GM23338 (cell line): Measurements from ENCODE around the gene KIAA1328. TPM values are rescaled to one million over a fixed set of nuclear protein-coding genes. Genes with fewer than 3 reads are reported as not detected.

ENCODE experiments used
- ATAC-seq: fragments of 200-7000 bp; cut with Tn5 transposase; 3 replicates; pipeline ENCODE4 v1.9.1; 2020
- DNase-seq: peaks from one replicate; pipeline ENCODE4 v3.0.0-alpha.2; 2015; ENCODE audit warnings: low spot score
- H2AFZ ChIP-seq: fragments of 200-600 bp; sonication (generic); 2 replicates; pipeline ENCODE4 v1.8.0; 2016; ENCODE audit warnings: antibody characterized with exemption, mild to moderate bottlenecking, moderate library complexity
- H3F3A ChIP-seq: fragments of 200-600 bp; sonication (generic); replicated peaks from 2 replicates; pipeline ENCODE4 v1.8.0; 2017; ENCODE audit warnings: antibody characterized with exemption, mixed run types, low read depth
- H3K27ac ChIP-seq: fragments of 200-600 bp; sonication (generic); 2 replicates; pipeline ENCODE4 v1.6.1; 2016; ENCODE audit warnings: low read depth
- H3K27me3 ChIP-seq: fragments of 200-600 bp; sonication (generic); 2 replicates; pipeline ENCODE4 v1.8.0; 2016; ENCODE audit warnings: mild to moderate bottlenecking, mixed run types, moderate library complexity; ENCODE audit not compliant: insufficient read depth
- H3K36me3 ChIP-seq: fragments of 200-600 bp; sonication (generic); 2 replicates; pipeline ENCODE4 v1.8.0; 2016; ENCODE audit warnings: mild to moderate bottlenecking; ENCODE audit not compliant: insufficient read depth
- H3K4me1 ChIP-seq: fragments of 200-600 bp; sonication (generic); 2 replicates; pipeline ENCODE4 v1.8.0; 2016; ENCODE audit warnings: mild to moderate bottlenecking, moderate library complexity; ENCODE audit not compliant: insufficient read depth
- H3K4me2 ChIP-seq: fragments of 200-600 bp; sonication (generic); 2 replicates; pipeline ENCODE4 v1.7.1; 2017; ENCODE audit warnings: mixed run types
- H3K4me3 ChIP-seq: fragments of 200-600 bp; sonication (generic); 2 replicates; pipeline ENCODE4 v1.6.1; 2016; ENCODE audit warnings: mixed run types
- H3K79me2 ChIP-seq: fragments of 200-600 bp; sonication (generic); replicated peaks from 2 replicates; pipeline ENCODE4 v1.8.0; 2017; ENCODE audit warnings: mild to moderate bottlenecking; ENCODE audit not compliant: insufficient read depth
- H3K9me2 ChIP-seq: fragments of 200-600 bp; sonication (generic); 2 replicates; pipeline ENCODE4 v1.8.0; 2017; ENCODE audit not compliant: insufficient read depth
- H4K20me1 ChIP-seq: fragments of 200-600 bp; sonication (generic); replicated peaks from 2 replicates; pipeline ENCODE4 v1.8.0; 2017; ENCODE audit warnings: mild to moderate bottlenecking; ENCODE audit not compliant: insufficient read depth
- H3K27ac Mint-ChIP-seq: 2 replicates; pipeline ENCODE4 v1.8.0; 2020; ENCODE audit warnings: inconsistent platforms, mild to moderate bottlenecking, moderate library complexity, mixed read lengths
- H3K27me3 Mint-ChIP-seq: 3 replicates; pipeline ENCODE4 v1.8.0; 2022; ENCODE audit warnings: low read depth, mild to moderate bottlenecking, moderate library complexity, mixed read lengths, inconsistent platforms; ENCODE audit not compliant: insufficient read depth, poor library complexity
- H3K36me3 Mint-ChIP-seq: 3 replicates; pipeline ENCODE4 v1.8.0; 2021; ENCODE audit warnings: low read depth, mild to moderate bottlenecking, inconsistent platforms, moderate library complexity, mixed read lengths
- H3K4me1 Mint-ChIP-seq: 3 replicates; pipeline ENCODE4 v1.8.0; 2020; ENCODE audit warnings: mild to moderate bottlenecking, inconsistent platforms, mixed read lengths
- H3K4me3 Mint-ChIP-seq: 3 replicates; pipeline ENCODE4 v1.8.0; 2021; ENCODE audit warnings: moderate library complexity, mild to moderate bottlenecking, inconsistent platforms, mixed read lengths
- H3K9me3 Mint-ChIP-seq: 3 replicates; pipeline ENCODE4 v1.8.0; 2020; ENCODE audit warnings: moderate library complexity, mild to moderate bottlenecking, inconsistent platforms, mixed read lengths
- CREB1 ChIP-seq: fragments of 250-450 bp; sonication (Bioruptor Pico); IDR thresholded peaks from 2 replicates; pipeline ENCODE4 v1.5.0; 2020; ENCODE audit warnings: low read depth, mild to moderate bottlenecking, moderate library complexity
- CTCF ChIP-seq, 2 experiments: fragments of 200-600 bp in 1 of 2; sonication (generic) in 1 of 2; conservative IDR thresholded peaks; 2 replicates each; pipeline versions ENCODE4 v1.5.1 to v1.6.1; 2016 to 2017; ENCODE audit warnings: antibody characterized with exemption in 2 of 2, low read depth in 2 of 2, mild to moderate bottlenecking in 2 of 2, moderate library complexity in 1 of 2
- ETS1 ChIP-seq: IDR thresholded peaks from 2 replicates; pipeline ENCODE4 v1.6.1; 2016; ENCODE audit warnings: antibody characterized with exemption
- EZH2phosphoT487 ChIP-seq: fragments of 200-600 bp; sonication (generic); IDR thresholded peaks from one replicate; pipeline ENCODE4 v1.8.1; 2018; ENCODE audit warnings: antibody characterized with exemption; ENCODE audit not compliant: unreplicated experiment
- STAT1 ChIP-seq: IDR thresholded peaks from one replicate; pipeline ENCODE4 v1.6.1; 2016; ENCODE audit warnings: antibody characterized with exemption; ENCODE audit not compliant: unreplicated experiment
- ZNF114 ChIP-seq: fragments of 250-450 bp; sonication (Bioruptor Pico); IDR thresholded peaks from 2 replicates; pipeline ENCODE4 v1.5.0; 2020; ENCODE audit warnings: mild to moderate bottlenecking, moderate library complexity
- ZNF331 ChIP-seq: fragments of 250-450 bp; sonication (Bioruptor Pico); IDR thresholded peaks from 2 replicates; pipeline ENCODE4 v1.5.0; 2020; ENCODE audit warnings: low read depth, mild to moderate bottlenecking, moderate library complexity
- ZNF462 ChIP-seq: fragments of 250-450 bp; sonication (Bioruptor Pico); IDR thresholded peaks from 2 replicates; pipeline ENCODE4 v1.5.0; 2020; ENCODE audit warnings: mild to moderate bottlenecking, moderate library complexity
- polyA plus RNA-seq: library from polyadenylated mRNA; unstranded; fragments of >200 nt; fragmentation: Nextera tagmentation; extraction: Ambion mirVana; gene quantifications from 2 replicates; pipeline ENCODE4 v1.2.1, GENCODE V29; 2016
- total RNA-seq: library from RNA; depleted of rRNA; stranded (reverse); fragments of >200 nt; shearing (Covaris generic); gene quantifications from 2 replicates; pipeline ENCODE4 v1.2.3, GENCODE V29; 2014

KIAA1328 gene
- total and polyA plus RNA-seq, 2 experiments from 2014 or later, result 5.2 to 8.4 TPM

GRCh38 chr18:37242091-37242490 lies 413.2 kb downstream of the KIAA1328 start (continued):
- TF ChIP-seq ZNF462 (CRISPR knock-in tag), result no peak
- no peak for TF ChIP-seq STAT1

GRCh38 chr18:37242826-37243560 lies 414.1 kb downstream of the KIAA1328 start:
- H3K9me3 Mint-ChIP-seq, result no peaks in the 10 kb centered on the region
- H3K27me3 ChIP-seq, result peaks cover 33% of the 10 kb centered on the region
- no peak overlapping the region for H3K27ac ChIP-seq
- no peaks in the 10 kb centered on the region for H3K9me2 ChIP-seq
- H3K36me3 ChIP-seq, result no peaks in the 10 kb centered on the region
- H2AFZ ChIP-seq, result no peak overlapping the region
- no peaks in the 10 kb centered on the region for H3F3A ChIP-seq
- H3K27me3 Mint-ChIP-seq, result peaks cover 18% of the 10 kb centered on the region
- no peak overlapping the region for H3K27ac Mint-ChIP-seq
- H3K4me2 ChIP-seq, result peak overlapping the region; percentile 56; the same call in 1 of the 2 replicates
- peak overlapping the region; percentile 24; the same call in 1 of the 2 replicates for H3K4me3 ChIP-seq
- no peak for ATAC-seq
- no peaks in the 10 kb centered on the region for H3K4me1 ChIP-seq
- H3K4me3 Mint-ChIP-seq, result no peak overlapping the region
- H4K20me1 ChIP-seq, result peaks cover 18% of the 10 kb centered on the region; the same call in 1 of the 2 replicates
- H3K4me1 Mint-ChIP-seq, result peaks cover 18% of the 10 kb centered on the region
- DNase-seq, result no peak
- no peaks in the 10 kb centered on the region for H3K79me2 ChIP-seq
- H3K36me3 Mint-ChIP-seq, result no peaks in the 10 kb centered on the region
- TF ChIP-seq ZNF331 (CRISPR knock-in tag), result no peak
- no peak for TF ChIP-seq ZNF114 (CRISPR knock-in tag)
- no peak for TF ChIP-seq CREB1 (CRISPR knock-in tag)
- TF ChIP-seq ETS1, result no peak
- TF ChIP-seq EZH2phosphoT487, result no peak
- no peak for TF ChIP-seq CTCF (conservative IDR thresholded peaks at IDR 0.05; ENCODE audit: low read depth in 2 of 2)
